HG02759 (cell line): ENCODE measurements around the gene TNFRSF9.
"Not testable (repeated sequence)": the region's sequence is repeated elsewhere in the genome, so short reads cannot be mapped to it uniquely, and the experiment has no call there.

Experiments
- ATAC-seq: cut with Tn5 transposase; IDR thresholded peaks from one replicate; pipeline ENCODE4 v1.9.1; 2021; ENCODE audit warnings: mild to moderate bottlenecking, moderate library complexity; ENCODE audit not compliant: unreplicated experiment

The TNFRSF9 gene

DNA sequence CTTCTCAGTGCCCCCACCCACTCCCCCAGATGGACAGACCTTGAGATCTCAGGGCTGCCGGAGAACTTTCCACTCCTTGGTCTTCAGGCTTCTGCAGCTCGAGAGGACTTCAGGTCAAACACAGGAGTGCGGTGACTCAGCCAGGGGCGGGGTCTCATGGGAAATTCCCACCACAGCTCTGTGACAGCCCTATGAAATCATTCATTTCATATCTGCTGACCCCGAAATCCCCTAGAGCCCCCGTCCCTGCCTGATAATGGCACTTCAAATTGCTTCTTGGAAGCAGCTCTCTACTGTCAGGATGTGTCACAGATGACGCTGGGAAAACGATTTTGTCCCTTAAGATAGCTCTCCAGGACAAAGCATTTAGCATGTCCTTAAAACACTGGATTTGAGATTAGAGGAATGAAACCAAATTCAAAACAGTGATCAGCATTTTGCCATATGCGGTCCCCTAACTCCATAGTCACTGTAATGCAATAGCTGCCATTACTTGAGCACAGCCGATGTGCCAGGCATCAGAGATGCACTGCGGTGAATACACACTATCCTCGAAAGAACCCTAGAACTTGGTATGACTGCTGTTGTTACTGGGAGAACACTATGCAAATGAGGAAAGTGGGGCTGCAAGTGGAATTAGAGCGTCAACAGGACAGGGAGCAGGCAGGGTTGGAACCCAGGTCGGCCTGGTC is at the start of gene TNFRSF9:
TNFRSF9 (minus strand) TSS at position 95 of the 692 bp plus-strand sequence. CDS start 845 bp downstream, outside the sequence.
- no peak for ATAC-seq

DNA sequence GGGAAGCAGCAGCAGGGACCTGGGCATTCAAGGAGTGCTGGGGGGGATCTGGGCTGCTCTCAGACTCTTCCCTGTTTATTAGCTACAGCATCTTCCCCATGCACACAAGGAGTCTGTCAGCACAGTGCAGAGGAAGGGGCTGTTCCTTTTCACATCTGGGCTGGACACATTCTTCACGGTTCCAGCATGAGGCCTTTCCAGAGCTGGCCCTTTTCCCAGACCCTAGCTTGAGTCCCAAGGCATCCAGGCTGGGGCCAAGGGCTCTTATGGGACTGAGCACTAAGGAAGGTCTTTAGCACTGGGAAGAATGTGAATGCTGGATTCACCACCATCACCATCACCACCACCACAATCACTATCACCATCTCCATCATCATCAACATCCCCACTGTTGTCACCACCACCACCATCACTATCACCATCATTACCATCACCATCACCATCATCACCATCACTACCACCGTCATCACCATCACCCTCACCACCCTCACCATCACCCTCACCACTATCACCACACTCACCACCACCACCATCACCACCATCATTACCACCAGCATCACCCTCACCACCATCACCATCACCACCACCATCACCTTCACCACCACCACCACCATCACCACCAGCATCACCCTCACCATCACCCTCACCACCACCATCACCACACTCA is 49.3 kb upstream of the TNFRSF9 start:
- no peak for ATAC-seq

DNA sequence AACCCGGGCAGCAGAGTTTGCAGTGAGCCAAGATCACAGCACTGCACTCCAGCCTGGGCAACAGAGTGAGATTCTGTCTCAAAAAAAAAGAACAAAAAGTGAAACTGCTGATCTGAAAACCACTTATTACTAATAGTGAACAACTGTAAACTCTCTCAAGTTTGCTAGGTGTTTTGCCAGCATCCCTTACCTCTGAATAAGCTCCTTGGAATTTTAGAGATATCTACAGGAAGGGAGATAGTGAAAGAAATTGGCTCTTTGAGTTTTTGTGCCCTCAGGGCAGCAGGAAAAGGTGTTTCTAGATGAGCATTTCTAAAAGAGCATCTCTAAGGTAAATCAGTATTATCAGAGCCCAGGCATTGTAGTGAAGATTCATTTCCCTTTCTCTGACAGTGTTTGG is 47.9 kb upstream of the TNFRSF9 start:
- no peak for ATAC-seq

DNA sequence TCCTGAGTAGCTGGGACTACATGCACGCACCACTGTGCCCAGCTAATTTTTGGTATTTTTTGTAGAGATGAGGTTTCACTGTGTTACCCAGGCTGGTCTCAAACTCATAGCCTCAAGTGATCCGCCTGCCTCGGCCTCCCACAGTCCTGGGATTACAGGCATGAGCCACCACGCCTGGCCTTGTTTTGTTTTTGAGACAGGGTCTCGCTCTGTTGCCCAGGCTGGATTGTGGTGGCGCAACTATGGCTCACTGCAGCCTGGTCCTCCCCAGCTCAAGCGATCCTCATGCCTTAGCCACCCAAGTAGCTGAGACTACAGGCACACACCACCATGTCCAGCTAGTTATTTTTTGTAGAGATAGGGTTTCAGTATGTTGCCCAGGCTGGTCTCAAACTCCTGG is 46.9 kb upstream of the TNFRSF9 start:
- no peak for ATAC-seq

DNA sequence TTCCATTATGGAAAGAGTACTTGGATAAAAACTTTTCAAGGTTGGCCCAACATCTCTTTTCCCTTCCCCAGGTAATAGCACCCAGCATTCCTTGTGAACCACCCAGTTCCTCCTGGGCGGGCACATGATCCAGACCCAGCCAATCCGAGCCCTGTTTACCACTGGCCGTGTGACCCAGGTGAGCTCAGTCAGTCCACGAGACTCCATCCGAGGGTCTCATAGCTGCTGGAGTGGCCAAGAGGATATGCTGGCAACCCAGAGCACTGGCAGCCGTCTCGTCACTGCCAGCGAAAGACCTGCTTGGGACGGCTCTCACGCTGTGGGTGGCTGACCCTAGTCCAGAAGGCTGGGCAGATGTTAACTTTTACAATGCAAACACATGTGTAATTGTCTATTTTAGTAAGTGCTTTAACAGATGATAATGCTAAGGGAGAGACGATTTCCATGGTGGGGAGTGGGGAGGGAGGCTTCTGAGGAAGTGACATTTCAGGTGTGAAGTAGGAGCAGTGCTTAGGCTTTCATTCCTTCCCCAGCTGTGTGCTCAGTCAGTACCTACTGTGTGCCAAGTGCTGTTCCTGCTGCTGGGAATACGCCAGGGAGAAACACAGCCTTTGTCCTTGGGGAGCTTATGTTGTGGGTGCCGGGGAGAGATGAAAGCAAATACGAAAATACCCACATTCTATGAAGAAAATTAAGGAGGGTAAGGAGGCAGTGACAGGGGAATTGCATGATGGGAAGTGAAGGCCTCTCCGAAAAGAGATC is 45.4 kb upstream of the TNFRSF9 start:
- ATAC-seq, result no peak

DNA sequence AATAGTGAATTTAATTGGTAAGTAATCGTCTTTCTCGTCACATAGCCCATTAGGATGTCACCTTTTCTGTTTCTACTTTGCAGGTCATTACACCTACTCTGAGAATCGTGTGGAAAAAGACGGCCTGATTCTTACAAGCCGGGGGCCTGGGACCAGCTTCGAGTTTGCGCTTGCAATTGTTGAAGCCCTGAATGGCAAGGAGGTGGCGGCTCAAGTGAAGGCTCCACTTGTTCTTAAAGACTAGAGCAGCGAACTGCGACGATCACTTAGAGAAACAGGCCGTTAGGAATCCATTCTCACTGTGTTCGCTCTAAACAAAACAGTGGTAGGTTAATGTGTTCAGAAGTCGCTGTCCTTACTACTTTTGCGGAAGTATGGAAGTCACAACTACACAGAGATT is 44.2 kb upstream of the TNFRSF9 start:
- ATAC-seq, result no peak

- ATAC-seq, result no peak
Measured at GRCh38 chr1:7983086-7983778, 42.6 kb upstream of the TNFRSF9 start.

DNA sequence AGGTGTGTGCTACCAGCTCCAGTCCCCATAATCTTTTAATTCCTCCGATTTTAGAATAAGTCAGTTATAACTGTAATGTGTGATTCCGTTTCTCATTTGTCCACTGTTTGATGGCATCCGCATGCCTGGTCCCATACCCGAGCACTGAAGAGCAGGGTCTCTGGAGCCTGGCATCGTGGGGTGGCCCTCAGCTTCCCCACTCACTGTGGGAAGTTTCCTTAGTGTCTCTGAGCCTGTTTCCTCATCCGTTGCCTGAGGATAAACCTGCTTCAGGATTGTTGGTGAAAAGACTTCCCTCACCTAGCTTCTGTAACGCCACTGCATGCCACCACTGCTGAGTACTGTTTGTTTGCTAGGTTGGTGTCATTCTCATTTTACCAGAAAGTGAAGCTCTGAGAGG is 40.3 kb upstream of the TNFRSF9 start:
- no peak for ATAC-seq

DNA sequence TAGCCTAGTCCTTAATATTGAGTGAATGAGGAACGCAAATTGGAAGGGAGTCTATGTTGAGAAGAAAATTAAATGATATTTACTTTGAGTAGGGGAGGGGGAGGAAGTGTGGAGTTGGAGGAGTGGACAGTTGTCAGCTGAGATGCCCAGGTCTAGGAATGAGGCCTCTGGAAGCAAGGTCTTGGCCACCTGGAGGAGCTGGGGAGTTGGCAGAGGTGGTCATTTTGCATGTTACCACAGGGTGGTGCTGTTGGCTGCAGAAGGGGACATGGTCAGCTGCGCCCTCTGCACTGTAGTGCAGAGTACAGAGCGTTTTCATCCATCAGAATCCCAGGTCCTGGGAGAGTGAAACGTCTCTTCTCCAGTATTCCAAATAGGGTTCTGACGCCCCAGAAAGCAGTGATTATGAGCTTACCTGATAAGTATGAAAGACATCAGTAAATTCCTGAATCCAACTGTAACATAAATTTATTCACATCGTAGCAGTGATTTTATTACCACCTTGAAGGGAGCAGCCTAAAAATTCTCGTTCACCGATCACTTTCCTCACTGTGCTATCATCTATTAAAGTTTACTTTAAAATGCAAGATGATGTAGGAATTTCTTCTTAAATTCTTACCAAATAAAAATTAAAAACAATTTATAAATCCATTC is 34.7 kb upstream of the TNFRSF9 start:
- ATAC-seq, result no peak

DNA sequence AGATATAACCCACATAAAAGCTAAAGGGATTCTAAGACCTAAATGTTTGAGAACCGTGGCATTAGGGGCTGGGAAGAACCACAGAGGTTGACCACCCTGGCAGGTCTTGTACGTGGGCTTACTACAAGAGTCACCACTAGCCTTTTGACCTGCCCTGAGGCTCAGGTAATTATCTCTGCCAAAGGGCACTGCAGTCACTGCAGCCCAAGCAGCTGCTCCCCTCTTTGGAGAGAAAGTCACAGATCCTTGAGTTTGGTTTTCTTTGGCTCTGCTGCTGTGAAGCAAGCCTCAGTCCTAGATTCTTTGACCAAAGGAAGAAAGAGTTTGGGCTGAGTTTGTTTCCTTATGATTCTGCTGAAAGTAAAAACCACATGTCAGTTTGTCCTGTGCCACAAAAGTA is 32.4 kb upstream of the TNFRSF9 start:
- ATAC-seq, result no peak

DNA sequence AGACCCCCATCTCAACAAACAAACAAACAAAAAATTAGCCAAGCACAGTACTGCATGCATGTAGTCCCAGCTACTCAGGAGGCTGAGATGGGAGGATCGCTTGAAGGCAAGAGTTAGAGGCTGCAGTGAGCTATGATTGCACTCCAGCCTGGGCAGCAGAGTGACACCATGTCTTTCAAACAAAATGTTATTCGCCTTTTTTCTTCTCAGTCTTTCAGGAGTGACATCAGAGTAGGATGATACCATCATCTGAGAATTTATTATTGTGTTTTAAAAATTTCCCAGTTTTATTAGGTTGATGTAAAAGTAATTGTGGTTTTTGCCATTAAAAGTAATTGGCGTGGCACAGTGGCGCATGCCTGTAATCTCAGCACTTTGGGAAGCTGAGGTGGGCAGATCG is 31.6 kb upstream of the TNFRSF9 start:
- ATAC-seq, result no peak

DNA sequence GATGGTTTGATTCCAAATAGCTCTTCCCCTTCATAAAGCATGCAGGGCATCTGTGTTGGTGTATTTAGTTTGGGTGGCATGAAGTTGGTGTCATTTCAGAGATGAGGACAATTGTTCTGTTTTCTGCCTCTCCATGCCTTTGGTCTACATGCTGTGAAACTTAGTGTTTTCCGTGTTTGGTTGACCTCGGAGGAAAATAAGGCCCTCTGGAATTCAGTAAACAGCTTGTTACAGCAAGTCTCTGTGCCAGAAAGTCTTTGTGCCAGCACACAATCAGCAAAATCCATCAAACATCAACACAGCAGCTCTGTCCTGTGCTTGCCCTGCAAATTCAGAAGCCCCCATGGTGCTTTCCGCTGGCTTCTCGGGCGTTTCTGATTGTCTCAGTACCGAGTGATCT is 30.4 kb upstream of the TNFRSF9 start:
- ATAC-seq, result no peak

- no peak for ATAC-seq
Measured at GRCh38 chr1:7970246-7970645, 29.6 kb upstream of the TNFRSF9 start.

DNA sequence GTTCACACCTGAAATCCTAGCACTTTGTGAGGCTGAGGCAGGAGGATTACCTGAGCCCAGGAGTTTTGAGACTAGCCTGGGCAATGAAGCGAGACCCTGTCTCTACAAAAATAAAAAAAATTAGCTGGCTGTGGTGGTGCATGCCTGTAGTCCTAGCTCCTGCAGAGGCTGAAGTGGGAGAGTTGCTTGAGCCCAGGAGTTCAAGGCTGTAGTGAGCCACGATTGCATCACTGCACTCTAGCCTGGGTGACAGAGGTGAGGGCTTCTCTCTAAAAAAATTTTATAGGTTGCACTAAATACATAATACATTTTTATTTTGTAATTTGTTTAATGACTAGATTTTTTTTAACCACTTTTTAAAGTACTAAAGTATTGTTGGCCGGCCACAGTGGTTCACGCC is 27.0 kb upstream of the TNFRSF9 start:
- ATAC-seq, result no peak

GRCh38 chr1:7967196-7967595 is 26.6 kb upstream of the TNFRSF9 start:
- ATAC-seq, result no peak

GRCh38 chr1:7964476-7964875 is 23.8 kb upstream of the TNFRSF9 start:
- ATAC-seq, result no peak

DNA sequence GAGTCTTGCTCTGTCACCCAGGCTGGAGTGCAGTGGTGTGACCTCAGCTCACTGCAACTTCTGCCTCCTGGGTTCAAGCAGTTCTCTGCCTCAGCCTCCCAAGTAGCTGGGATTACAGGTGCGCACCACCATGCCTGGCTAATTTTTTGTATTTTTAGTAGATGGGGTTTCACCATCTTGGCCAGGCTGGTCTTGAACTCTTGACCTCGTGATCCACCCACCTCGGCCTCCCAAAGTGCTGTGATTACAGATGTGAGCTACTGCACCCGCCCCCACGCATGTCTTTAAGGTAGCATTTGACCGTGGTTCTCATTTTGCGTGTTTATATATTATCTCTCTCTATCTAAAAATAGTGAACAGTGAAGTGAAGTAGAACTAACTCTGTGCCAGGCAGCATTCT is 23.2 kb upstream of the TNFRSF9 start:
- ATAC-seq, result not testable (repeated sequence)

DNA sequence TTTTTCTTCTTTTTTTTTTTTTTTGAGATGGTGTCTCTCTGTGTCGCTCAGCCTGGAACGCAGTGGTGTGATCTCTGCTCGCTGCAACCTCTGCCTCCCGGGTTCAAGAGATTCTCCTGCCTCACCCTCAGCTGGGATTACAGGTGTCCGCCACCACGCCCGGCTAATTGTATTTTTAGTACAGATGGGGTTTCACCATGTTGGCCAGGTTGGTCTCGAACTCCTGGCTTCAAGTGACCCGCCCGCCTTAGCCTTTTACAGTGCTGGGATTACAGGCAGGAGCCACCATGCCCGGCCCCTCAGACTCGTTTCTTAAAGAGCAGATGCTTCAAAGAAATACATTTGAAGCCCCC is 22.7 kb upstream of the TNFRSF9 start:
- not testable (repeated sequence) for ATAC-seq

GRCh38 chr1:7962636-7963377 is 22.2 kb upstream of the TNFRSF9 start:
- ATAC-seq, result no peak

DNA sequence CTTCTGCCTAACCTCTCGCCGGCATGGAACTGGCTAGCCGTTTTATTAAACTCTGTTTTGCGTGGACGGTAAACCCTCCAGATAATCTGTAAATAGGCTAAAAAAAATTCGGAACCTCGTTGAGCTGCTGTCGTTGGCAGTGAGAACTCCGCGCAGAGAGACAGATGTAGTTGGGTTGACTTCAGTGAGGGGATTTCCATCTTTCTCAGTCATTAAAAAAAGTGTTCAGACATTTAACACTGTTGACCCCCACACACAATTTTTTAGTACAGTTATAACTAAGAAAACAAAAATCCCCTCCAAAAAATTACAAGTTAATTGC is 21.3 kb upstream of the TNFRSF9 start:
- peak; percentile 8 for ATAC-seq
